DOHH2 (cell line): Measurements from ENCODE around the gene MGME1.
A peak's percentile ranks its signal among the peaks of the same experiment; 100 is the strongest.

Source experiments
- H3F3A ChIP-seq: fragments of 200-600 bp; sonication (generic), shearing (Covaris generic); 2 replicates; pipeline ENCODE4 v1.6.0; 2016; ENCODE audit warnings: antibody characterized with exemption, mild to moderate bottlenecking; ENCODE audit not compliant: control insufficient read depth, insufficient read depth
- H3K27ac ChIP-seq: fragments of 200-600 bp; sonication (generic); 2 replicates; pipeline ENCODE4 v1.5.1; 2014; ENCODE audit warnings: low read depth, mild to moderate bottlenecking, low read length, moderate library complexity
- H3K27me3 ChIP-seq: fragments of 200-600 bp; sonication (generic); 2 replicates; pipeline ENCODE4 v1.6.1; 2014; ENCODE audit warnings: mild to moderate bottlenecking, low read length, mixed read lengths; ENCODE audit not compliant: control insufficient read depth
- H3K36me3 ChIP-seq: fragments of 200-600 bp; sonication (generic); 2 replicates; pipeline ENCODE4 v1.6.1; 2014; ENCODE audit warnings: mild to moderate bottlenecking, low read length, moderate library complexity, mixed read lengths; ENCODE audit not compliant: control insufficient read depth
- H3K4me1 ChIP-seq: fragments of 200-600 bp; sonication (generic); 2 replicates; pipeline ENCODE4 v1.6.1; 2014; ENCODE audit warnings: mild to moderate bottlenecking, low read length, mixed read lengths; ENCODE audit not compliant: control insufficient read depth
- H3K4me2 ChIP-seq: fragments of 200-600 bp; sonication (generic); 2 replicates; pipeline ENCODE4 v1.6.0; 2014; ENCODE audit warnings: mild to moderate bottlenecking, low read length, moderate library complexity
- H3K4me3 ChIP-seq: fragments of 200-600 bp; sonication (generic); 2 replicates; pipeline ENCODE4 v1.5.1; 2014; ENCODE audit warnings: mild to moderate bottlenecking, low read length, mixed read lengths
- H3K79me2 ChIP-seq: fragments of 200-600 bp; sonication (generic); 2 replicates; pipeline ENCODE4 v1.6.1; 2014; ENCODE audit warnings: mild to moderate bottlenecking, low read length, mixed read lengths; ENCODE audit not compliant: control insufficient read depth
- H3K9me2 ChIP-seq: fragments of 200-600 bp; sonication (generic); replicated peaks from 2 replicates; pipeline ENCODE4 v1.6.1; 2014; ENCODE audit warnings: mild to moderate bottlenecking, low read length, mixed read lengths; ENCODE audit not compliant: control insufficient read depth
- H3K9me3 ChIP-seq: fragments of 200-600 bp; sonication (generic); 2 replicates; pipeline ENCODE4 v1.6.1; 2014; ENCODE audit warnings: antibody characterized with exemption, low read length, mixed read lengths; ENCODE audit not compliant: control insufficient read depth, insufficient read depth
- H4K20me1 ChIP-seq: fragments of 200-600 bp; sonication (generic); 2 replicates; pipeline ENCODE4 v1.6.0; 2014; ENCODE audit warnings: low read depth, mild to moderate bottlenecking, antibody characterized with exemption, low read length, moderate library complexity; ENCODE audit not compliant: control insufficient read depth, insufficient read depth
- EZH2phosphoT487 ChIP-seq: fragments of 200-600 bp; sonication (generic); IDR thresholded peaks from 2 replicates; pipeline ENCODE4 v1.6.1; 2017; ENCODE audit warnings: borderline replicate concordance, mild to moderate bottlenecking, antibody characterized with exemption, low read length, moderate library complexity, mixed read lengths
- TF ChIP-seq, protein P1 (sequence below): fragments of 200-600 bp; sonication (generic); IDR thresholded peaks from one replicate; pipeline ENCODE4 v1.5.1; 2014; ENCODE audit warnings: antibody characterized with exemption, mild to moderate bottlenecking, low read depth, low read length; ENCODE audit not compliant: poor library complexity, severe bottlenecking

The MGME1 gene, protein sequence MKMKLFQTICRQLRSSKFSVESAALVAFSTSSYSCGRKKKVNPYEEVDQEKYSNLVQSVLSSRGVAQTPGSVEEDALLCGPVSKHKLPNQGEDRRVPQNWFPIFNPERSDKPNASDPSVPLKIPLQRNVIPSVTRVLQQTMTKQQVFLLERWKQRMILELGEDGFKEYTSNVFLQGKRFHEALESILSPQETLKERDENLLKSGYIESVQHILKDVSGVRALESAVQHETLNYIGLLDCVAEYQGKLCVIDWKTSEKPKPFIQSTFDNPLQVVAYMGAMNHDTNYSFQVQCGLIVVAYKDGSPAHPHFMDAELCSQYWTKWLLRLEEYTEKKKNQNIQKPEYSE

DNA sequence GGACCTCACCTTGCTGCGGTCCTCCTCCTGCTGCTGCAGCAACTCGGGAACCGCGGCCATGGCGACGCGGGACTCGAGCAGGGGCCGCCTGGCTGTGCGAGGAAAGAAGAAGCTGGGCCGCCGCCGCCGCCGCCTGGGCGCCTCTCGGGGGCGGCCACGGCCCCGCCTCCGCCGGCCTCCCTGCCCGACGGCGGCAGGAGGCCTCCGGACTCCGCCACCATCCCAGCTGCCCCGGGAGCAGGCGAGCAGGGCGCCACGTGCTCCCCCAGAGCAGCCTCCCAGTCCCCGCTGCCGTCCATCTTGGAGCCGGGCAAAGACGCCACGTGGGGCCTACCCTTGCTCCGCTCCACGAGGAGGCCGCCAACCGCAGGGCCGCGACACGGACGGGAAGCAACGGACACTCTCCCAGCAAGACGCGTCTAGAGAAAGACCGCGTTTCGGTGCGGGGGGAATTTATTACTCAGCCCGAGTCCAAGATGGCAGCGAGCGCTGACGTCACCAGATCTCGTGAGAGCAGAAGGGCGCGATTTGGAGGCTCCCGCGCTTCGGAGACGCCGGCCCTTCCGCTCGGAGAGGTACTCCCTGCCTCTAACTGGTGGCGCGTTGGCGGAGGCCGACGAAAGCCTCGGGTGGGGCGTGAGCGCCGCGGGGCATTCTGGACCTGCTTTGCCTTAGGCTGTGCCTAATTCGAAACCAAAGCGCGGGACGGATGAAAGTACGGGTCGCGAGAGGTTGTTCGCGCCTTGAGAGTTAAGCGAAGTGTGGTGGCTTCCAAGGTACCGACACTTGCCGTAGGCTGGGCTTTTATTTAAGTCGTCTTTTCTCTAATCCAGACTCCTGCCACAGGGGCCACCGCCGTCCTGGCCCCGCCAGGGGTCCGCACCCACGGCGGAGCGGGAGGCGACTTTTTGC, at the start of gene MGME1, which contains the start of gene SNX5:
Gene MGME1 (plus strand): TSS at position 653 of the 912 bp plus-strand sequence. CDS start 842 bp downstream, outside the sequence.
Gene SNX5 (minus strand): TSS at position 429 of the 912 bp plus-strand sequence. CDS start 369 bp downstream, at position 60.
- Histone ChIP-seq H4K20me1 (peaks cover 30% of the 10 kb centered on the region), H3K9me3 (no peaks in the 10 kb centered on the region), H3K4me1 (peaks cover 36% of the 10 kb centered on the region), H3K27ac (peak within 1 kb of the TSS; percentile 86), H3K9me2 (no peaks in the 10 kb centered on the region), H3K36me3 (peaks cover 86% of the 10 kb centered on the region), H3K4me3 (peak within 1 kb of the TSS; percentile 86), H3K79me2 (peaks cover 98% of the 10 kb centered on the region), H3K4me2 (peak within 1 kb of the TSS; percentile 93), H3K27me3 (no peaks in the 10 kb centered on the region), H3F3A (peaks cover 63% of the 10 kb centered on the region)
- no peak for TF ChIP-seq EZH2phosphoT487
- TF ChIP-seq, protein P1, sequence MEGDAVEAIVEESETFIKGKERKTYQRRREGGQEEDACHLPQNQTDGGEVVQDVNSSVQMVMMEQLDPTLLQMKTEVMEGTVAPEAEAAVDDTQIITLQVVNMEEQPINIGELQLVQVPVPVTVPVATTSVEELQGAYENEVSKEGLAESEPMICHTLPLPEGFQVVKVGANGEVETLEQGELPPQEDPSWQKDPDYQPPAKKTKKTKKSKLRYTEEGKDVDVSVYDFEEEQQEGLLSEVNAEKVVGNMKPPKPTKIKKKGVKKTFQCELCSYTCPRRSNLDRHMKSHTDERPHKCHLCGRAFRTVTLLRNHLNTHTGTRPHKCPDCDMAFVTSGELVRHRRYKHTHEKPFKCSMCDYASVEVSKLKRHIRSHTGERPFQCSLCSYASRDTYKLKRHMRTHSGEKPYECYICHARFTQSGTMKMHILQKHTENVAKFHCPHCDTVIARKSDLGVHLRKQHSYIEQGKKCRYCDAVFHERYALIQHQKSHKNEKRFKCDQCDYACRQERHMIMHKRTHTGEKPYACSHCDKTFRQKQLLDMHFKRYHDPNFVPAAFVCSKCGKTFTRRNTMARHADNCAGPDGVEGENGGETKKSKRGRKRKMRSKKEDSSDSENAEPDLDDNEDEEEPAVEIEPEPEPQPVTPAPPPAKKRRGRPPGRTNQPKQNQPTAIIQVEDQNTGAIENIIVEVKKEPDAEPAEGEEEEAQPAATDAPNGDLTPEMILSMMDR: no peak

DNA sequence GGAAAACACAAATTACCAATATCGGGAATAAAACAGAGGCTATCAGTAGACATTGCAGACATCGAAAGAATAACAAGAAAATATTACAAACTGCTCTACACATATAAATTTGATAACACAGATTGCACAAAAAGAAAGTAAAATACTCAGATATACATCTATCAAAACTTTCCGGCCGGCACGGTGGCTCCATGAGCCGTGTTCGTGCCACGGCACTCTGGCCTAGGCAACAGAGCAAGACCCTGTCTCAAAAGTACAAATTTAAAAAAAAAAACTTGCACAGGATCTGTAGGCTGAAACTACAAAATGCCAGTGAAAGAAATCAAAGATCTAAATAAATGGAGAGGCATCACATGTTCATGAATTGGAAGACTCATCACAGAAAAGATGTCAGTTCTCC, 49.7 kb upstream of the MGME1 start:
- no peaks in the 10 kb centered on the region for H3K9me3 ChIP-seq
- H3K36me3 ChIP-seq: no peaks in the 10 kb centered on the region
- no peaks in the 10 kb centered on the region for H3K9me2 ChIP-seq
- no peak overlapping the region for H3K4me3 ChIP-seq
- TF ChIP-seq, protein P1: no peak
- no peak for TF ChIP-seq EZH2phosphoT487
- peaks cover 15% of the 10 kb centered on the region for H3K4me1 ChIP-seq
- no peak overlapping the region for H3K4me2 ChIP-seq
- H3K27ac ChIP-seq: no peak overlapping the region
- no peaks in the 10 kb centered on the region for H3K79me2 ChIP-seq
- peaks cover 5% of the 10 kb centered on the region; the same call in 1 of the 2 replicates for H3F3A ChIP-seq
- no peaks in the 10 kb centered on the region for H4K20me1 ChIP-seq
- H3K27me3 ChIP-seq: no peaks in the 10 kb centered on the region

DNA sequence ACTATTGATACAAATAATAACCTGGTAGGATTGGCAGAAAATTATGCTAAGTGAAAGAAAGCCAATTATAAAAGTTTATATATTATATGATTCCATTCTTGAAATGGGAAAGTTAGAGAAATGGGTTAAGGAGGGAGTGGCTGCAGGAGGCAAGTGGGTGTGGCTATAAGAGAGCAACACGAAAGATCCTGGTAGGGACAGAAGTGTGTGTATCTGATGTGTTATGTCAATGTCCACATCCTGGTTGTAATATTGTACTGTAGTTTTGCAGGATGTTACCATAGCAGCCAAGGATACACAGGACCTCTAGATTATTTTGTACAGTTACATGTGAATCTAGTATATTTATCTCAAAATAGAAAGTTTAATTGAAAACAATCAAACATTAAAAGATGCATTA, 47.0 kb upstream of the MGME1 start:
- TF ChIP-seq EZH2phosphoT487: no peak
- TF ChIP-seq, protein P1: no peak
- Histone ChIP-seq H3K4me3 (no peak overlapping the region), H3K4me1 (peaks cover 15% of the 10 kb centered on the region), H3K27me3 (peaks cover 3% of the 10 kb centered on the region; the same call in 1 of the 2 replicates), H3F3A (peaks cover 5% of the 10 kb centered on the region; the same call in 1 of the 2 replicates), H3K9me2 (no peaks in the 10 kb centered on the region), H3K27ac (no peak overlapping the region), H4K20me1 (no peaks in the 10 kb centered on the region), H3K4me2 (no peak overlapping the region), H3K79me2 (no peaks in the 10 kb centered on the region), H3K9me3 (no peaks in the 10 kb centered on the region), H3K36me3 (no peaks in the 10 kb centered on the region)
